ENCODE data around the gene SLC11A2.

SLC11A2 gene

GRCh38 chr12:51065530-51065929, 39.3 kb upstream of the SLC11A2 start:
- TF ChIP-seq PATZ1 (CRISPR knock-in tag; IDR thresholded peaks at IDR 0.05; ENCODE audit: borderline replicate concordance) (no peak), GLIS3 (CRISPR knock-in tag; IDR thresholded peaks at IDR 0.05) (no peak), ZC3H10 (CRISPR knock-in tag; IDR thresholded peaks at IDR 0.05) (no peak), ESRRG (CRISPR knock-in tag; IDR thresholded peaks at IDR 0.05) (no peak), ZNF565 (CRISPR knock-in tag; conservative IDR thresholded peaks at IDR 0.05; ENCODE audit: low read depth) (no peak), TOX (CRISPR knock-in tag; IDR thresholded peaks at IDR 0.05; ENCODE audit: borderline replicate concordance) (no peak), ZFP30 (CRISPR knock-in tag; IDR thresholded peaks at IDR 0.05) (no peak), OSR1 (CRISPR knock-in tag; IDR thresholded peaks at IDR 0.05) (no peak), SNAI2 (CRISPR knock-in tag; IDR thresholded peaks at IDR 0.05) (no peak), ZFP3 (CRISPR knock-in tag; IDR thresholded peaks at IDR 0.05) (no peak), POU6F1 (CRISPR knock-in tag; IDR thresholded peaks at IDR 0.05; ENCODE audit: borderline replicate concordance, low read depth) (no peak)
- no peak for ATAC-seq

- ATAC-seq: no peak
- no peak for TF ChIP-seq ZNF8 (CRISPR knock-in tag; IDR thresholded peaks at IDR 0.05)
- no peak for TF ChIP-seq TSHZ2 (CRISPR knock-in tag; IDR thresholded peaks at IDR 0.05)
- TF ChIP-seq CSRNP3 (CRISPR knock-in tag; IDR thresholded peaks at IDR 0.05): no peak
- no peak for TF ChIP-seq TCF4 (CRISPR knock-in tag; IDR thresholded peaks at IDR 0.05; ENCODE audit: borderline replicate concordance)
- no peak for TF ChIP-seq OSR1 (CRISPR knock-in tag; IDR thresholded peaks at IDR 0.05)
- no peak for TF ChIP-seq ESRRG (CRISPR knock-in tag; IDR thresholded peaks at IDR 0.05)
- TF ChIP-seq CSDC2 (CRISPR knock-in tag; IDR thresholded peaks at IDR 0.05): no peak
- TF ChIP-seq ZNF565 (CRISPR knock-in tag; conservative IDR thresholded peaks at IDR 0.05; ENCODE audit: low read depth): no peak
- TF ChIP-seq ISL1 (CRISPR knock-in tag; IDR thresholded peaks at IDR 0.05): no peak
- no peak for TF ChIP-seq TOX (CRISPR knock-in tag; IDR thresholded peaks at IDR 0.05; ENCODE audit: borderline replicate concordance)
These were observed 36.6 kb upstream of the SLC11A2 start for GRCh38 chr12:51062631-51063397.

- no peak for ATAC-seq
- TF ChIP-seq PPARA (CRISPR knock-in tag; IDR thresholded peaks at IDR 0.05; ENCODE audit: borderline replicate concordance): no peak
- no peak for TF ChIP-seq ZC3H10 (CRISPR knock-in tag; IDR thresholded peaks at IDR 0.05)
- no peak for TF ChIP-seq GLIS3 (CRISPR knock-in tag; IDR thresholded peaks at IDR 0.05)
- no peak for TF ChIP-seq CREB5 (CRISPR knock-in tag; IDR thresholded peaks at IDR 0.05; ENCODE audit: low read depth)
- no peak for TF ChIP-seq ZFP3 (CRISPR knock-in tag; IDR thresholded peaks at IDR 0.05)
- TF ChIP-seq ISL1 (CRISPR knock-in tag; IDR thresholded peaks at IDR 0.05): no peak
- TF ChIP-seq POU6F1 (CRISPR knock-in tag; IDR thresholded peaks at IDR 0.05; ENCODE audit: borderline replicate concordance, low read depth): no peak
- TF ChIP-seq SNAI2 (CRISPR knock-in tag; IDR thresholded peaks at IDR 0.05): no peak
- no peak for TF ChIP-seq TCF4 (CRISPR knock-in tag; IDR thresholded peaks at IDR 0.05; ENCODE audit: borderline replicate concordance)
- no peak for TF ChIP-seq ARNTL (CRISPR knock-in tag; IDR thresholded peaks at IDR 0.05; ENCODE audit: borderline replicate concordance, low read depth)
- TF ChIP-seq ZNF70 (CRISPR knock-in tag; IDR thresholded peaks at IDR 0.05): no peak
- TF ChIP-seq OSR1 (CRISPR knock-in tag; IDR thresholded peaks at IDR 0.05): no peak
- TF ChIP-seq ZNF565 (CRISPR knock-in tag; conservative IDR thresholded peaks at IDR 0.05; ENCODE audit: low read depth): no peak
- no peak for TF ChIP-seq PATZ1 (CRISPR knock-in tag; IDR thresholded peaks at IDR 0.05; ENCODE audit: borderline replicate concordance)
- no peak for TF ChIP-seq BACH2 (CRISPR knock-in tag; IDR thresholded peaks at IDR 0.05; ENCODE audit: borderline replicate concordance)
- no peak for TF ChIP-seq TOX (CRISPR knock-in tag; IDR thresholded peaks at IDR 0.05; ENCODE audit: borderline replicate concordance)
- no peak for TF ChIP-seq ESRRG (CRISPR knock-in tag; IDR thresholded peaks at IDR 0.05)
These were observed 32.9 kb upstream of the SLC11A2 start for GRCh38 chr12:51059086-51059485.
